ENCODE results near the gene HCRTR1. TPM values are rescaled to one million over a fixed set of nuclear protein-coding genes. Genes with fewer than 3 reads are reported as not detected.

Gene HCRTR1
- total RNA-seq, 1 donor from 2014 or later, result 0.39 TPM

GRCh38 chr1:31664528-31664927 is 47.0 kb downstream of the HCRTR1 start:
- no peak for DNase-seq (ENCODE audit: low spot score)

- DNase-seq (ENCODE audit: low spot score), result no peak
Observed at GRCh38 chr1:31665234-31665878, 47.9 kb downstream of the HCRTR1 start.

GRCh38 chr1:31666263-31666963 is 48.9 kb downstream of the HCRTR1 start:
- no peak for DNase-seq (ENCODE audit: low spot score)

GRCh38 chr1:31667065-31667785 is 49.7 kb downstream of the HCRTR1 start:
- DNase-seq (ENCODE audit: low spot score), result no peak

- DNase-seq (ENCODE audit: low spot score), result no peak
Observed at GRCh38 chr1:31668303-31668883, 50.9 kb downstream of the HCRTR1 start.

- DNase-seq (ENCODE audit: low spot score), result no peak
Observed at GRCh38 chr1:31669433-31669785, 51.9 kb downstream of the HCRTR1 start.

GRCh38 chr1:31669786-31670592 is 52.5 kb downstream of the HCRTR1 start:
- no peak for DNase-seq (ENCODE audit: low spot score)

- no peak for DNase-seq (ENCODE audit: low spot score)
Observed at GRCh38 chr1:31670593-31670964, 53.1 kb downstream of the HCRTR1 start.

- DNase-seq (ENCODE audit: low spot score), result no peak
Observed at GRCh38 chr1:31671147-31671546, 53.7 kb downstream of the HCRTR1 start.

- DNase-seq (ENCODE audit: low spot score), result no peak
Observed at GRCh38 chr1:31671561-31672201, 54.2 kb downstream of the HCRTR1 start.

- DNase-seq (ENCODE audit: low spot score), result no peak
Observed at GRCh38 chr1:31672986-31673385, 55.5 kb downstream of the HCRTR1 start.

GRCh38 chr1:31673433-31673832 is 55.9 kb downstream of the HCRTR1 start:
- no peak for DNase-seq (ENCODE audit: low spot score)

- no peak for DNase-seq (ENCODE audit: low spot score)
Observed at GRCh38 chr1:31674626-31675025, 57.1 kb downstream of the HCRTR1 start.

GRCh38 chr1:31675161-31675560 is 57.7 kb downstream of the HCRTR1 start:
- no peak for DNase-seq (ENCODE audit: low spot score)

GRCh38 chr1:31675756-31676155 is 58.3 kb downstream of the HCRTR1 start:
- DNase-seq (ENCODE audit: low spot score), result no peak

Other genes with a start within 250 kb of the HCRTR1 start
- 9.1 TPM for gene FABP3, start 244.6 kb upstream of the HCRTR1 start, total RNA-seq
- gene SERINC2, start 204.5 kb upstream of the HCRTR1 start, total RNA-seq, result 10.0 TPM
- gene TINAGL1, start 41.2 kb upstream of the HCRTR1 start, total RNA-seq, result 154 TPM
- gene PEF1, start 27.2 kb downstream of the HCRTR1 start, total RNA-seq, result 47.9 TPM
- 38.9 TPM for gene COL16A1, start 86.3 kb downstream of the HCRTR1 start, total RNA-seq
- 3.9 TPM for gene ADGRB2, start 146.7 kb downstream of the HCRTR1 start, total RNA-seq
- 9.5 TPM for gene SPOCD1, start 198.3 kb downstream of the HCRTR1 start, total RNA-seq